GM12864 (cell line): ENCODE data around the gene GGA1.

Experiments
- DNase-seq: peaks from one replicate; pipeline ENCODE4 v3.0.0-alpha.2; 2011; ENCODE audit warnings: low read depth
- H3K4me3 ChIP-seq: 2 replicates; pipeline ENCODE4 v1.5.1; 2011; ENCODE audit warnings: mild to moderate bottlenecking, low read depth, low read length, control low read depth
- TF ChIP-seq, protein P1 (sequence below): IDR thresholded peaks from 2 replicates; pipeline ENCODE4 v1.5.1; 2011; ENCODE audit warnings: low read depth, mild to moderate bottlenecking, moderate library complexity, low read length, control low read depth, inconsistent platforms; ENCODE audit errors: missing control alignments

GGA1 gene, protein sequence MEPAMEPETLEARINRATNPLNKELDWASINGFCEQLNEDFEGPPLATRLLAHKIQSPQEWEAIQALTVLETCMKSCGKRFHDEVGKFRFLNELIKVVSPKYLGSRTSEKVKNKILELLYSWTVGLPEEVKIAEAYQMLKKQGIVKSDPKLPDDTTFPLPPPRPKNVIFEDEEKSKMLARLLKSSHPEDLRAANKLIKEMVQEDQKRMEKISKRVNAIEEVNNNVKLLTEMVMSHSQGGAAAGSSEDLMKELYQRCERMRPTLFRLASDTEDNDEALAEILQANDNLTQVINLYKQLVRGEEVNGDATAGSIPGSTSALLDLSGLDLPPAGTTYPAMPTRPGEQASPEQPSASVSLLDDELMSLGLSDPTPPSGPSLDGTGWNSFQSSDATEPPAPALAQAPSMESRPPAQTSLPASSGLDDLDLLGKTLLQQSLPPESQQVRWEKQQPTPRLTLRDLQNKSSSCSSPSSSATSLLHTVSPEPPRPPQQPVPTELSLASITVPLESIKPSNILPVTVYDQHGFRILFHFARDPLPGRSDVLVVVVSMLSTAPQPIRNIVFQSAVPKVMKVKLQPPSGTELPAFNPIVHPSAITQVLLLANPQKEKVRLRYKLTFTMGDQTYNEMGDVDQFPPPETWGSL

DNA sequence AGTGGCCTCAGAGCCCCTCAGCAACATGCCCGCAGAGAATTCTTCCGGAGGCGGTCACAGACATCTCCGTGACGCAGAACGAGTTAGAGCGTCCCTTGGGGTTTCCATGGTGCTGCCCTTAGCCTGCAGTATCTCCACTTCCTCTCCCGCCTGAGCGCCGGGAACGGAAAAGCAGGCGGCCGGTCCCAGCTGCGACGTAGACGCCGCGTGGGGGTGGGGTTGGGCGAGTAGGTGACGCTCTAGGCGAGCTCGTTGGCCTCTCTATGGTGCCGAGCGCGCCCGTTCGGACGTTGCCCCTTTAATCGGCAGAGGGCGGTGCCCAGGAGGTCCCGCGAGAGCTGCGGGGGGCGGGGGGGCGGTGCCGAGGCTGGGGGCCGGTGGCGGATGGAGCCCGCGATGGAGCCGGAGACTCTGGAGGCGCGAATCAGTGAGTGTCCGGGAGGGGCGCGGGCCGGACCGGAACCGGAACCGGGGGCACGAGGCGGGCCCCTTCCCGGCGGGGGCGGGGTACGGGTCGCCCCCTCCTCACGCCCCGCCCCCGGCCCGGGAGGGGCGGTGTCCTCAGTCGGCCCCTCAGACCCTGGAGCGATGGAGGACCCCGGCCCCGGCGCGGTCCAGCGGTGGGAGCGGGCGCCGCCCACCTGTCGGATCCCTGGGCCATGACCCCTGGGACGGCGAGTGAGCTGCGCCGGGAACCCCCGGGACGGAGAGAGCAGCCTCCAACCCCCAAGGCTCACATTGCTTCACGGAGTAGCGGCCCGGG lies at the start of gene GGA1:
Gene GGA1 (plus strand): TSS at position 358 of the 763 bp plus-strand sequence. CDS start 27 bp downstream, at position 385.
- H3K4me3 ChIP-seq, result peak within 1 kb of the TSS; percentile 76
- TF ChIP-seq, protein P1, sequence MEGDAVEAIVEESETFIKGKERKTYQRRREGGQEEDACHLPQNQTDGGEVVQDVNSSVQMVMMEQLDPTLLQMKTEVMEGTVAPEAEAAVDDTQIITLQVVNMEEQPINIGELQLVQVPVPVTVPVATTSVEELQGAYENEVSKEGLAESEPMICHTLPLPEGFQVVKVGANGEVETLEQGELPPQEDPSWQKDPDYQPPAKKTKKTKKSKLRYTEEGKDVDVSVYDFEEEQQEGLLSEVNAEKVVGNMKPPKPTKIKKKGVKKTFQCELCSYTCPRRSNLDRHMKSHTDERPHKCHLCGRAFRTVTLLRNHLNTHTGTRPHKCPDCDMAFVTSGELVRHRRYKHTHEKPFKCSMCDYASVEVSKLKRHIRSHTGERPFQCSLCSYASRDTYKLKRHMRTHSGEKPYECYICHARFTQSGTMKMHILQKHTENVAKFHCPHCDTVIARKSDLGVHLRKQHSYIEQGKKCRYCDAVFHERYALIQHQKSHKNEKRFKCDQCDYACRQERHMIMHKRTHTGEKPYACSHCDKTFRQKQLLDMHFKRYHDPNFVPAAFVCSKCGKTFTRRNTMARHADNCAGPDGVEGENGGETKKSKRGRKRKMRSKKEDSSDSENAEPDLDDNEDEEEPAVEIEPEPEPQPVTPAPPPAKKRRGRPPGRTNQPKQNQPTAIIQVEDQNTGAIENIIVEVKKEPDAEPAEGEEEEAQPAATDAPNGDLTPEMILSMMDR, result no peak
- DNase-seq, result peak; percentile 96

DNA sequence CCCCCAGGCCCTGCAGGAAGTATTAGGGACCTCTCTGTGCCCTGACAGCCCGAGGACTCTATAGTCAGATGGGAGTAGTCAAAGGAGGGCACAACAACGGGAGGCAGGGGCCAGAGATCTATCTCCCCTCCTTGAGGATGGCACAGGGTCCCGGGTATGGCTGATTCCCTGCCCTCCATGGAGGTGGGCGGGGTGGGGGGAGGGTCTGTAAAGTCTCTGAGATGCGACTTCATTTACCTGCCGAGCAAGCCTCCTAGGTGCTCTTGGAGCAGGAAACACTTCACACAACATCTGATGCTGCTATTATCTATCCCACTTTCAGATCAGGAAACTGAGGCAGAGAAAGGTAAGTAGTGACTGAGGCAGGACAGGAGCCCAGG lies 49.1 kb upstream of the GGA1 start:
- no peak overlapping the region for H3K4me3 ChIP-seq
- TF ChIP-seq, protein P1, result no peak
- DNase-seq, result no peak

DNA sequence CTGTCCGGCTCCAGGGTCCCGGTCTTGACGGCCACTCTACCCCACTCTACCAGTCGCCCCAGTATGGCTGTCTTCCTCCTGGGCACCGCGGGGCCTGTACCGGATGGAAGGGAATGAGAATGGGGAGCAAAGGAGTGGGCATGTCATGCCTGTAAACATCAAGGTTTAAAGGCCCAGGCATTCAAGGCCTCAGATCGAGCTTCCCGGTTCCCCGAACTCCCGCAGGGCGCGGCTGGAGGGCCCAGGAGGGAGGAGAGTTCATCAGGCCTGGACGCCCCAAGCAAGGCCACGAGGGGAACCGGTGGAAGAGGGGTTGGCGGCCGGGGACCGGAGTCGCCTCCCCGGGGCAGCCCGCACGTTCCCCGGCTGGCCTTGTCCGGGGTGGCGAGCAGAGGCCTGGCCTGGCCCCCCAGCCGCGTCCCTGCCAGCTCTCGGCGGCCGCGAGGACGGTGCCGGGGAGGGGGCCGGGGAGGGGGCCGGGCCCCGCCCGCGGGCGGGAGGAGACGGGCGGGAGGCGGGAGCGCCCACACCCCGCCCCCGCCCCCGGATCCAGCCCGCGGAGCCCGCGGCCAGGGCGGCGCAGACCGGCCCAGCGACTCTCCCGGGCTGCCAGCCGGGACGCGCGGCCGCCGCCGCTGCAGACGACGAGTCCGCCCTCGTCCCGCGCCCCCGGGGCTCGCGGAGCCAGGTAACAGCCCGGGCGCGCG lies 48.6 kb upstream of the GGA1 start, which contains the start of gene CDC42EP1:
Gene CDC42EP1 (plus strand): TSS at position 580 of the 707 bp plus-strand sequence. CDS start 5,870 bp downstream, outside the sequence.
- TF ChIP-seq, protein P1, result no peak
- no peak within 1 kb of the TSS for H3K4me3 ChIP-seq
- no peak for DNase-seq

DNA sequence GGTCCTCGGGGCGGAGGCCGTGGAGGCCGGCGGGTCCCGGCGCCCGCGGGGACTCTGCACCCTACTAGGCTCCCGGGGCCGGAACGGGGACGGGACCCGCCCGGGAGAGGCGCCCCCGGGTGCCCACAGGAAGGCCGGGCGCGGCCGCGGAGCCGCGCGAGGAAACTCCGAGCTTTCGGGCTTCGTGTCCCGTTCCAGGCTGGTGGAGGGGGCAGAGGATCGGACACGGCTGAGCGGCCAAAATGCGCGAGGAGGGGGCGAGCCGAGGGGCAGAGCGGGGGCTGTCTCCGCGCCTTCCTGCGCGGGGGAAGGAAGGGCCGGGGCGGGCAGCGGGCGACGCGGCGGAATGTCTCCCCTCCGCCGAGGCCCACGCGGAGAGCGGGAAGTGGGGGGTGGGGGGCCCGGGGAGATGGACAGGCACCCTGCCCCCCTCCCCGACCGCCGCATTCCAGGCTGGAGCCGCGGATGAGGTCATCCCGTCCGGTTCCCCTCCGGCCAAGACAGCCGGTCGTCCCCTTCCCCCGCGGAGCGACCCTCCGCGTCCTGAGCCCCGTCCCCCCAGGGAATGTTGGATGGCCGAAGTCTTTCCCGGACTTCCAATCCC lies 47.9 kb upstream of the GGA1 start:
- DNase-seq, result no peak
- H3K4me3 ChIP-seq, result no peak overlapping the region
- TF ChIP-seq, protein P1, result no peak

DNA sequence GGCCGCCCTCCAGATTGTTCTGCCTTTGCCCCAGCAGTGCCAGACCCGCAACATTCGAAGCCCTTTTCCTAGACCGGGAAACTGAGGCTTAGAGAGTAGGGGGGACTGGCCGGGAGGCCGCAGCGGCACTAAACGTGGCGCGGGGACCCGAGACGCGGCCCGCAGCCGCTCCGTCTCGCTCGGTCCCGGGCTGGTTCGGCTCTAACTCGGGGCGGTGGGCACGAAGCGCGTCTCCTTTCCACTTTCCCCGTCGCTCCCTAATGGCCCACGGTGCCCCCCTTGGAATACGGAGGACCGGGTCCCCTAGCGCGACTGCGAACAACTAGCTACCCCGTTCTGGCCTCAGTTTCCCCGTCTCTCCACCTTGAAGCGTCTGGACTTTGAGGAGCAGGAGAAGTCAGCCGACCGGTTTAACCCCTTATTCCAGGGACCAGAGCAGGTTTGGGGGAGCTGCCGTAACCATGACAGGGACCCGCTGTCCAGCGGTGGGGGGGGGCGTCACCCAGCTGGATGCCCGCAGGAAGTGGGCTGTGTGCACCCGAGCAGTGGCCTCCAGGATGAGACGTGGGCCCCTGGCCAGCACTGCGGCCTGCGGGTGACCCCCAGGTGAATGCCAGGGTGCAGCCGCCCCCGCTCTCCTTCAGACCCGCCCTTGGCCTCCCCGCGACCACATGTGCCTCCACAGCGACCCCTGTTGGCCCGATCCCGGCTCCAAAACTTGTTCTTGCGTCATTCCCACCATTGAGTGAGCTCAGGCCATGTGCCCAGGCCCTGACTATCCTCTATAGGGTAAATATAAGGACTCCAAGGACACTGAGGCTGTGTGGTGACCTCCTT lies 47.2 kb upstream of the GGA1 start:
- H3K4me3 ChIP-seq, result no peak overlapping the region
- TF ChIP-seq, protein P1, result peak; percentile 81

More for the DNA sequence above, 47.2 kb upstream of the GGA1 start:
- no peak for DNase-seq
